DMS153 treated with DMSO at 0.1 percent for 48 hours (cell line): ENCODE measurements around the gene GPR132.

Experiments
- DNase-seq: peaks from one replicate; lab custom pipeline; 2025; ENCODE audit not compliant: unreplicated experiment; lab: John Stamatoyannopoulos, UW

Gene GPR132

DNA sequence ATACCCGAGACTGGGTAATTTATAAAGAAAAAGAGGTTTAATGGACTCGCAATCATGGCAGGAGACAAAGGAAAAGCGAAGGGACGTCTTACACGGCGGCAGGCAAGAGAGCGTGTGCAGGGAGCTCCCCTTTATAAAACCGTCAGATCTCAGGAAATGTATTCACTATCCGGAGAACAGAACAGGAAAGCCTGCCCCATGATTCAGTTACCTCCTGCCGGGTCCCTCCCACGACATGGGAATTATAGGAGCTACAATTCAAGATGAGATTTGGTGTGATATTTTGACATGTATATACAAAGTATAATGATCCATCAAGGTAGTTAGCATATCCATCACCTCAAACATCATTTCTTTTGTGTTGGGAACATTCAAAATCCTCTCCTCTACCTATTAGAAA lies 42.1 kb downstream of the GPR132 start:
- no peak for DNase-seq

DNA sequence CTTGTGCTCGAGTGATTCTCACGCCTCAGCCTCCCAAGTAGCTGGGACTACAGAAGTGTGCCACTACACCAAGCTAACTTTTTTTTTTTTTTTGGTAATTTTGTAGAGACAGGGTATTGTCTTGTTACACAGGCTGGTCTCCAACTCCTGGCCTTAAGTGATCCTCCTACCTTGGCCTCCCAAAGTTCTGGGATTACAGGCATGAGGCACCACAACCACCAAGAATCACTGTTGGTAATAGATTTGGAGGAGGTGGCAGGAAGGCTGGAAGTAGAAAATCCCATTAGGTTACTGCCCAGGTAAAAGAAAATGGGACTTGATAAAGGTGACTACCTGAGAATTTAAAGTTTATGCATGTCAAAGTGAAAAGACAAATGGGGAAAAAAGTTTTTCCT lies 43.0 kb downstream of the GPR132 start:
- no peak for DNase-seq

DNA sequence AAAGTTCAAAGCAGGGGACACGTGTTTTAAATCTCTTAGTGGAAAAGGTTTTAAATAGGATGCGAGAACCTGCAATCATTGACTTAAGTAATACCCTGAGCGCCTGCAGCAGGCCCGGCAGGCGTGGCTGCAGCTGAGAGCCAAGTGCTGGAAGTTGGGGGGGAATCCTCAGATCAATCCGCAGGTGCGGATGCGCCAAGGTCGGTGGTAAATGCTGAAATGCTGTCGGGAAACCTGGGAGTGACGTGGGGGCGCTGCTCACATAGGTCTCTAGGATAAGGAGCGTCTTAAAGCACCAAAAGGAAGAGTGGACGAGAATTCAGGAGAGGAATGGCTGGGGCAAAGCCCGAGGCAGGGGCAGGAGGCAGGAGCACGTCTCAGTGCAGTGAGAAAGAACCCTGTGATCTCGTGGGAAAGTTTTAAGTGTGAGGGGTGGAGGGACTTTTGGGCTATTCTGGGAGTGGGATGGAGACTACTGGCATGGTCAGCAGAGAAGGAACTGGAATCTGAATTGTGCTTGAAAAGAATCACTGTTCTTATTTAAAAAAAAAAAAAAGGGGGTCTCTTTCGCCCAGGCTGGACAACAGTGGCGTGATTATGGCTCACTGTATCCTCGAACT lies 43.5 kb downstream of the GPR132 start:
- no peak for DNase-seq

DNA sequence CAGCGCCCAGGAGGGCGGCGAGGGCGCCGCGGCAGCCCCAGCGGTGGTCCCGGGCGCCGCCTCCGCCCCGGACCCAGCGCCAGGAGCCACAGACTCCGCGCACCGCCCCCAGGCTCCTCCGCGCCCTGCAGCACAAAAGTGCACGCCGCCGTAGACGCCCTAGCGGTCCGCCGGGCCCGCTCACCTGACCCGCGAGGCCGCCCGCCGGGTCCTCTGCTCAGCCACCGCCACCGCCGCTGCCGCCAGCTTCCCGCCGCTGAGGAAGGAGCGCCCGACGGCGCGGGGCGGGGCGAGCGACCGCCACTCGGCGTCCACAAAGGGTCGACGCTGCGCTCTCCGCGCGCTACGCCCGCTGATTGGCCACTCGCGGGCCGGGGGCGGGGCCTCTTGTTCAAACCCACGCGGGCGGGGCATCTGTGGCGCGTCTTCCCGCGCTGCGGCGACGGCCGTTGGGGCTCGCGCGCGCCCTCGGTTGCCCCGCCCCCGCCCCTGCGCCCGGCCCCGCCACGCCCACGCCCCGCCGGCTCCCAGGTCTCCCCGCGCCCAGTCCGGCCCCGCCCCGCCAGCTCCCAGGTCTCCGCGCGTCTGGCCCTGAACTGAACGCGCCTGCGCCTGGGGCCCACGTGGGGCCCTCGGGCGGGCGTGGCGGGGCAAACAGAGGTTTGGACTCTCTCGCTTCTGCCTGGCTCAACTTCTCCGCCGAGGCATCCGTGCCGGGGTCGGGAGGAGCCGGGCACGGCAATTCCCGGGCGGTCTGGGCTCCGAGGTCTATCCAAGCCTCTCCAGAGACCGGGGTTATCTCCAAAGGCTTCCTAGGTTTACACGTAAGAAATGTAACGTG lies 44.2 kb downstream of the GPR132 start, which contains the start of gene CDCA4:
TSS of gene CDCA4 (minus strand) at position 269 of the 841 bp plus-strand sequence. CDS start 9,154 bp downstream, outside the sequence.
- DNase-seq = peak; percentile 59

DNA sequence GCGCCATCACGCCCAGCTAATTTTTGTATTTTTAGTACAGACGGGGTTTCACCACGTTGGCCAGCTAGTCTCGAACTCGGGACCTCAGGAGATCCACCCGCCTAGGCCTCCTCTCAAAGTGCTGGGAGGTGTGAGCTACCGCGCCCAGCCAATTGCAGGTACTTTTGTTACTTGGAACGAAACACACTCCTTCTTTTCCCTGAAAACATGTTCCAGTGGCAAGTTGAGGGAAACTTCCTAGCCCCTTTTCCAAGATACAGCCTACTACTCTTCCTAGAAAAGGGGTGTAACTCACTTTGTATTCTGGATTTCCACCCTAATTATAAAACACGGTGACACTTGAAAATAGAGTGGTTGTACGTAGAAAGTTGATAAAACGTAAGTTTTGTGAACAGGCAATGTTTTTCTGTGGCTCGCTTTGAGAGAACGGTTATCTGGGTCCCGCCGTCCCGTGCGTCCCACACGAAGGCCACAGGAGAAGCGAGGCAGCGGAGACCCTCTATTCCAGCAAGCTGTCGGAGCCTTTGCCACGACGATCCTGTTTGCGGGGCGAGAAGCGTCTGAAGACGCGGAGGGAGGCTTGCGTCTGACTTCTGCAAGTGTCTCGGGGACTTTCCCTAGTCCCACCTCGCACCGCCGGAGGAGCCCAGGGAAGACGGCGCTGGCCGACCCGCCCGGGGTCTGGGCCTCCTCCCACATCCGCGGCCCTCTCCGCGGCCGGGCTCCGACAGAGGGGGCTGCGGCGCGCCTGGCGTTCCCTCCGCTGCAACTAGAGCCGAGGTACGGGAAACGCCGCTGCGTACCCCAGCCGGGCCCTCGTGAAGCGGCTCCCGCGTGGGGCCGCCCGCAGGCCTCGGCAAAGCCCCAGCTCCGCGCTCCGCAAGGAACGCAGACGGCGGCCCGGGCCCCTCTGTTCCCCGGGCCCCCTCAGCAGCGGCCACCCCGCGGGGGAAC lies 45.1 kb downstream of the GPR132 start:
- no peak for DNase-seq

DNA sequence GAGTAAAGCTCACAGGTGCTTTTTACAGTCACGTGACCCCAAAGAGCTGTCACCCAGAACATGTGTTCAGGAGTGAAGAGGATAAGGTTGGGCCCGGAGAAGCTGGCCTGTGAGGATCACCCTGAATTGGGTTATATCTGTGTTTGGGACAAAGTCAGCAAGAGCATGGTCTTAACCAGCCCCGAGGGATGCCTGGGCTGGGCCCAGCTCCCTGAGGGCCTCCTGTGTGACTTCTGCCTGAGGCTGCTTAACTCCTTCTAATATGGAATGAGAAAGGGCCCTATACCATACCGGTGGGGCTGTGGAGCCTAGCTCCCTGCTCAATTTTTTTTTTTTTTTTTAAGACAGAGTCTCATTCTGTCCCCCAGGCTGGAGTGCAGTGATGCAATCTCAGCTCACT lies 46.8 kb downstream of the GPR132 start:
- DNase-seq = no peak

DNA sequence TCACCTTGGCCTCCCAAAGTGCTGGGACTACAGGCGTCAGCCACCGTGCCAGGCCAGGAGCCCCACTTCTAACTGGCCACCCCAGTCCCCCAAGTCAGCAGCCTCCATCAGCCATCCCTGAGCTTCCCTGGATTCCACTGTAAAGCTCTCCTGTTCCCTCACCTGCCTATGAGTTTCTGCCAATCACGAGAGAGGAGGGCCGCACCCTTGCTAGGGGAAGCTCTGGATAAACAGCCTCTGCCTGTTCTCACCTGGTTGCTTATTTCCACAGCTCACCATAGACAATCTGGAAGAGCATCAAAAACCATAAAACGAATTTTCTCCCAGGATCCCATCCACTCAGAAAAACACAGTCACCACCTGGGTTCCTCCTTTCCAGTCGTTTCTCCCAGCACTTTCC lies 49.3 kb downstream of the GPR132 start:
- DNase-seq = no peak

DNA sequence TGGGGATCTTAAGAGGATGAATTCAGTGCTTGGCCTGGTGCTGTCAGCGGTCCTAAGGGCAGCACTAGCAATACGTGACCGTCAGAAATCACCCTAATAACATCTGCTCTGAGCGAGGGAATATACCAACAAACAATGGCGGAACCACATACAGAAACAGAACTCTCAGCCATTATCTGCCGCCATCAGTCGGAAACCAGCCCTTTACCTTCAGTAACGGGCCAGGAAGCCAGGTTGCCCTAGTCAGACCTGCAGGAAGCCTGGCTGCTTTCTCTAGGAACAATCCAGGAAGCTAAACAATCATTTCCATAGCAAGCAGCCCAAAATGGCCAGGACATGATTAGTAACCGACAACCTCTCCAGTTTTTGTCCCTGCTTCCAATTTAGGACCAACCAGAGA lies 50.0 kb downstream of the GPR132 start:
- no peak for DNase-seq

DNA sequence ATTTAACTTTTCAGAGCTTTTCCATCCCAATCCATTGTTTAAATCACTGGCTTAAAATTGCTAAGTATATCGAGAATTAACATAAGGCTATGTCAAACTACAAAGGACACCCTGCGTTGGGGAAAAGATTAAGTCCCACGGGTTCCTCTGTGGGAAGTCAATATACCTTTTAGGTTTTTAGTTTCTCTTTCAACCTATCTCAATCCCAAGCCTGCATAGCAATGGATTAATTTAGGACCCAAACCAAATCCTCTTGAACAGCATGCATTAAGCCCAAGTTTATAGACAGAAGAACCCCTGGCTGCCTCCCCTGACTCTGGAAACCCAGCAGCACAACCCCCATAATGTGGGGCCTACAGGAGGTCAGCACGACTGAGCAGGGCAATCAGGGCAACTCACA lies 50.6 kb downstream of the GPR132 start:
- no peak for DNase-seq

DNA sequence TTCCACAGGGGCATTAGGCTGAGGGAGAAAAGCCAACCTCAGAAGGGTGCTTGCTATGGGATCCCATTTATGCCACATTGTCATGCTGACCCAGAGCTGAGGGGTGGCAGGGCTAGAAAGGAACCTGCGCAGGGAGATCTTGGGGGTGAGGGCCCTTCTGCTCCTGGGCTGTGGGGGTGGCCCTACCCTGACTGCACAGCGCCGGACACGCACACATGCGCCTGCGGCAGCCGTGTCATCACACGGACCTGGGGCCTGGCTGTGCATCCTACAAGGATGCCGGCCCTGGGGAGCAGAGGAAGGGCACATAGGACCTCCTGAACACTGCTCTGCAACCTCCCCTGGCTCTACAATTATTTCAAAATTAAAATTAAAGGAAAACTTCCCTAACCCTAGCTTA lies 51.2 kb downstream of the GPR132 start:
- no peak for DNase-seq

DNA sequence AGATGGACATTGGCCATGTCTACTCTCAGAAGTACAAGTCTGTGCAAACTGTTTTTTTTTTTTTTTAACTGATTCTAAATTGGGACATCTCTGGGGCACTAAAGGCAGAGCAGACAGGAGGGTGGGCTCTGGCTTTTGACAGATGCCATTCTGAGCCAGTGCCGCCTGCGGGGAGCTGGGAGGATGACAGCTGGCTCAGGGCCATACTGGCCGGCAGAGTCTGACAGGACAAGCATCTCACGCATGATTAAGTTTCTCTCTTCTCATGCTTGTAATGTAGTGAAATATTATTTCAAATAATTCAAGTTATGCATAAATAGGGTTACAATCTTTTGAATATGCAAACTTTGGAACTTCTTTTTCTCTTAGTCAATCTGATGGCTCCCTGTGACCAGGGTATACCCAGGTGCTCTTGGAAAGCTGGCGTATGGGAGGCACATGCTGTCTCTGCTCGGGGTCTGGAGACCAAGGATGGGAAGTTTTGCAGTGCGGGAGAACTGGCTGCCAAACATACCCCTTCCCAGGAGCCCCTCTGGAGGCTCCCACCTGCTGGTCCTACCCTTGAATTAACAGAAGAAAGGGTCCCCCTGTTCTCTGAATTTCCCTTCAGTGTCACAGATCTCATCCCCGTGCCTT lies 52.0 kb downstream of the GPR132 start:
- DNase-seq = no peak

DNA sequence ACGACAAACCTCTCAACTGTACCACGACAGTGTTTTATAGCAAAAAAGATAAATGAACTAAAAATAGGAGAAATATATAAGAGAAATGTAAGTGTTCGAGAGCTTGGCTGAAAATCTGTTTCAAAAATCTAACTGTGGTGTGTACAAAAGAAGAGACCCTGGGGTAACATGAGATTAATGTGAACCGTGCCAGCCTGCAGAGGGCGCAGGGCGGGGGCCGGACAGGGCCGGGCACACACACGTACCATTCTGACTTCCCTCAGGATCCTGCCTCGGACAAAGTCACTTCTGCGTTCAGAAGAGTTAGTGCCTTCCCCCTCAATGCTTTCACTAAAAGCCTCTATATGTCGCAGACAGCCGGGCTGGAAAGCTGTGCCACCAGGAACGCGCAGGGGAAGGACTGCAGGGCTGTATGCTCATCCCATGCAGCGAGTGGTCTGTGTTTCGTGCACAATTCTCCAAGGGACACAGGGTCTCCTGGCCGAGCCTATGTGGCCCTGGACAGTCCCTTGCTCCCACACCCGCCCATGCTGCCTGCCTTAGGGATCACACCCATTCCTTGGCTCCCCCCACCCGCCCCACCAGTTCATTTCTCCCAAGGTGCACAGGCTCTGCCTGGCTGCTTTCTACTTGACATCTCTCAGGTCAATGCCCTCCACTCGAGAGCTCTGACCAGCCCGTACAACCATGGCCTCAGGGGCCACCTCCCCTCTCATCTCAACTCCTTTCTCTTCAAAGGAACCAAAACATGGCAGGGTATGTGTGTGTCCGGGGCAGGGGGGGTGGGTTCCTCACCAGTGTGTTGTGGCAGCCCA lies 52.9 kb downstream of the GPR132 start:
- no peak for DNase-seq

DNA sequence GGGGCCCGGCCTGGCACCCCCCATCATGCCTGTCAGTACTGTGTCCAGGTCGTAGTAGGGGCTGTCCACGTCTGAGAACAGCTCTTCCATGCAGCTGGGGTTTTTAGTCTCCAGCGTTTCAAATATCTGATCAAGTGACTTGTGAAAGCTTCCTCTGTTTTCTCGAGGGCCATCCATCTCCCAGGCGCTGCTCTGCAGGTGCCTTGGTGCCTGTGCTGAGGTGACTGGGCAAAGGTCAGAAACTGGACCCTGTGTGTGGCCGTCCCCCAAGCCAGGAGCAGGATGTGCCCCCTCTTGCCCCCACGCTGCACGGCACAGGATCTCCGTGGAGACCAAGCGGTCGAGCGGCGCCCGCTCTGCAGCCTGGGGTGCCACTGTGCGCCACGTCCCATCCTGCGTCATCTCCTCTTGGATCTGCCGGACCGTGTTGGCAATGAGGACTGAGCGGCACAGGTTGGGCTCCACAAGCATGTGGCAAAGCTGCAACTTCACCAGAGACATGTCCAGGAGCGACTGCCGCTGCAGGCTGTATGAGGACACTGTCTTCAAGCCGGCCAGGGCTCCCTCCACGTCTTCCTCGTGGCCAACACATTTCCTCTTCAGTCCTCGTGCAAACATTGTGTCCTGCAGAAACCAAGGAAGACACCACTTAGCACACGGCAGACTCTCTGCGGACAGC lies 53.8 kb downstream of the GPR132 start:
- DNase-seq = no peak

DNA sequence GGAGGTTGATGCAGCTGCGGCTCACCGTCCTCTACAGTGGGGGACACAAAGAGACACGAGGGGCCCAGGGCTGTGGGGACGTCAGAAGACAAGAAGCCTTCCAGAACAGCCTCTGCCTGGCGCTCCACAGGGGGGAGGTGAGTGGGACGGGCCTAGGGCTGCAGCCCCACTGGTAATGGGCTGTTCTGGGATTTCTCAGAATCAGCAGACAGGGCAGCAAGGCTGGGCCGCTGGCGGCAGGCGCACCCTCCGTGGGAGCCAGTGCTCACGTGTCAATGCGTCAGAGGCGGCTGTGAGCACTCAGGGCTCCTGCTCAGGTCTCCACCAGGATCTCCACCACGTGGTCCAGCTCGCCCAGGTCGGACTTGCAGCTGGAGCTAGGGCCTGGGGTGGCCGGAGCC lies 54.3 kb downstream of the GPR132 start:
- DNase-seq = no peak

DNA sequence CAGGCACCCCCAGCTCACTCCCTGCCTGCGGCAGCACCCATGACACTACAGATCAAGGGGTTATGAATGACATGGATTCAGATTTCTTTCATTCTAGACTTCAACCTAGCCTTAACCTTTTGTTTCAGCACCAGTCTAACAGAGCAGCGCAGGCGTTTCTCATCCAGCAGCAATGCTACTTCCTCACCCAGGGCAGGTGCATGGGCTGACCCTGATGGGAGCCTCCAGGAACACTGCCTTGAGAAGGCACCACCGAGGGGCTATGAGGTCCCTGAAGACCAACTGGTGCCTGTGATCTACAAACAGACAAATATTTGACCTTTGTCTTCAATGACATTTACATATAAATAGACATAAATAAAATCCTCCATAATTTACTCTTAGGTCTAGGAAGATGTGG lies 55.1 kb downstream of the GPR132 start:
- DNase-seq = no peak

DNA sequence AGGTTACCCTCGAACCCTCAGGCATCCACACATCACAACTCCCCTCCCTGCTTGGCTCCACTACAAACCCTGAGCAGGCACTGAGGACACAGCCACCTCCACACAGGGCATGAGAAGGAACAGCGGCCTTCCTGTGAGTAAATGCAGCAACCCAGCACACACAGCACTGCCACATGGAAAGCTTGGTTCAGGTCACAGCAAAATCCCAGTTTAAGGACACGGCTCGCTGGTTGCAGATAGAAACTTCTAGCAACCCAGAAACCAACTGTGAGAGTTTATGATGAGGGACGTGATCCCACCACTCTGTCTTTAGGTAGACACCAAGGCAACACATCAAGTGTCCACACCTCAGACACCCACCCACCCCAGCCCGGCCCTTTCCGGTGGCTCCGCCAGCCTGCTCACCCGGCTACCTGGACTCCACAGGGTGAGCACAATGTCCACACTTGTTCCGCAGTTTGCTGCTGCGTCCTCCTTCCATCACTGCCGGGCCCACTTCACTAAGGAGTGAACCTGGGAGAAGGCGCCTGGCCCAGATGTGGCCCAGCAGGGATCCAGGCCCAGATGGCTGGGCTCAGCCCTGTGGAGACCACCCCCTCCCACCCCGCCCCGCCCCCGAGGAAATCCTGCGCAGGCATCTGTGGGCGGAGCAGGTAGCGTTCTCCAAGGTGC lies 57.5 kb downstream of the GPR132 start:
- DNase-seq = no peak

DNA sequence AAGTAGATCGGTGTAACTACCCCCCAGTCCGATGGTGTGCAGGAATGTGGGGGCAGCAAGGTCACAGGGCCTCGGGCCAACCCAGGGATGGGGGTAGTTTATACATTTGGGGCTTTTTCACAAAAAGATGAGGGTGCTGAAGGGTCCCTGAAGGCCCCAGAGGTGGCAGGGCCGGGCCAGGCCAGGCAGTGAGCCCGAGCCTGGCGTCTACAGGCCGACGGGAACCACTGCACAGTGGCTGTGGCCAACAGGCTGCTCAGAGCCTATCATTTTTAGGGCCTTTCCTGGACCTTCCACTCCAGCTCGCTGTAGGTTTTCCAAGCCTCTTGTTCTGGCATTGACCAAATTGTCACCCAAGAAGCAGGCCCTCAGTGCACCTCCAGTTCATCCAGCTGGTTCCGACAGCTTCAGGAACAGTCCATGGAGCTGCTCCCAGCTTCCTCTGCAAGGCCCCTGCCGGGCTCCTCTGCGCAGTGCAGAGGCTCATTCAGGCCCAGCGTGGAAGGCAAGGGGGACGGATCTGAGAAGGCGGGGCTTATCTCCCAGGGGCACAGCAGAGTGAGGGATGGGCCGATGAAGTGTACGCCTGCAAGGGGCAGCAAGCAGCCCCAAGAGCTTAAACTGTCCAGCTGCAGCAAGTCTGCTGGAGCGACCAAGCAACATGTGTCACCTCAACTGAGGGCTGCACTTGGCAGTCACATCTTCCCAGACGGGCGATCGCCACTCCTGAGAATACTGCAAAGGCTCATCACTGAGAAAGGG lies 58.2 kb downstream of the GPR132 start:
- no peak for DNase-seq
